ENCODE results near the gene ZSCAN2. TPM values are rescaled to one million over a fixed set of nuclear protein-coding genes. Genes with fewer than 3 reads are reported as not detected.
A peak's percentile ranks its signal among the peaks of the same experiment; 100 is the strongest.

Gene ZSCAN2
- total RNA-seq, 2 donors from 2014 or later, result 4.9 to 5.6 TPM

DNA sequence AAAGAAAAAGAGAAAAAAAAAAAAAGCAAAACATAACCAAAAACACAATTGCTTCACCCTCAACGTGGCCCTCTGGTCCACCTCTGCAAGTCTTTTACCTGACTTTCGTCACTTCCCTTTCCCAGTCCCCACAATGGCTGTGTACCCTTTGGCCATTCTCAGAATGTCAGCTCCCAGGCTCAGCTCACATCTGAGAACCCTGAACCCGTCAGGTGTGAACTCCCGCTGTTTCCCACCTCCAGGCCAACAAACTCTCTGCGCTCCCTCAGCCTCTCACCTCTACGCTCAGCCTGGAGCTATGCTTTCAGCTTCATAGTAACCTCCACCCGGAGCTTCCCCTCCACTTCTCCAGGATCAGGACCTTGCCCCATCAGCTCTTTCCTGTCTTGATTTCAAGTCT lies 23.6 kb downstream of the ZSCAN2 start:
- Histone ChIP-seq H3K27ac (no peak overlapping the region), H3K4me3 (no peak overlapping the region)

GRCh38 chr15:84625123-84625522 lies 24.3 kb downstream of the ZSCAN2 start:
- Histone ChIP-seq H3K4me3 (no peak overlapping the region), H3K27me3 (no peaks in the 10 kb centered on the region), H3K36me3 (peaks cover 21% of the 10 kb centered on the region), H3K4me1 (no peaks in the 10 kb centered on the region), H3K9me3 (peaks cover 4 to 20% of the 10 kb centered on the region in 2 donors), H3K27ac (no peak overlapping the region)
- no peak for TF ChIP-seq CTCF (IDR thresholded peaks at IDR 0.05)
- DNase-seq (ENCODE audit: low spot score), result no peak

More for the DNA sequence above, 23.6 kb downstream of the ZSCAN2 start:
- Histone ChIP-seq H3K36me3 (peaks cover 21% of the 10 kb centered on the region), H3K9me3 (peaks cover 4 to 22% of the 10 kb centered on the region in 2 donors), H3K27me3 (no peaks in the 10 kb centered on the region), H3K4me1 (no peaks in the 10 kb centered on the region)
- DNase-seq (ENCODE audit: low spot score), result no peak
- TF ChIP-seq CTCF (IDR thresholded peaks at IDR 0.05), result no peak

- peaks cover 0 to 19% of the 10 kb centered on the region in 2 donors for H3K4me1 ChIP-seq
- no peaks in the 10 kb centered on the region for H3K27me3 ChIP-seq
- TF ChIP-seq CTCF (IDR thresholded peaks at IDR 0.05), result no peak
- H3K27ac ChIP-seq, result no peak overlapping the region
- no peak for DNase-seq (ENCODE audit: low spot score)
- no peaks in the 10 kb centered on the region for H3K9me3 ChIP-seq
- no peaks in the 10 kb centered on the region for H3K36me3 ChIP-seq
- no peak overlapping the region for H3K4me3 ChIP-seq
Observed at GRCh38 chr15:84629033-84629432, 28.2 kb downstream of the ZSCAN2 start.

DNA sequence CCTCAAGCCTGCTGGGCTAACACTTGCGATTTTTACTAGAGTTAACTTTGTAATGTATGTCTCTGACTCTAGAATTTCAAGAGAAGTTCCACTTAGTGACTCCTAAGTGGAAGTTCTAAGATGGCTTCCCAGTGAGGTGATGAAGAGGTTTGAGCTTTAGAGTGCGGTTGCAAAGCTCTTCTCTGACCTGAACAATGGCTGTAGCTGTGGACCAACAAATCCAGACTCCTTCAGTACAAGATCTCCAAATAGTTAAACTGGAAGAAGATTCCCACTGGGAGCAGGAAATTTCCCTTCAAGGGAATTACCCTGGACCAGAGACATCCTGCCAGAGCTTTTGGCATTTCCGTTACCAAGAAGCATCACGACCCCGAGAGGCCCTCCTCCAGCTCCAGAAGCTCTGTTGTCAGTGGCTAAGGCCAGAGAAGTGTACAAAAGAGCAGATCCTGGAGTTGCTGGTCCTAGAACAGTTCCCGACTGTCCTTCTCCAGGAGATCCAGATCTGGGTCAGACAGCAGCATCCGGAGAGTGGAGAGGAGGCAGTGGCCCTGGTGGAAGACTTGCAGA lies 31.0 kb downstream of the ZSCAN2 start:
- no peak for DNase-seq (ENCODE audit: low spot score)
- Histone ChIP-seq H3K4me1 (peaks cover 0 to 28% of the 10 kb centered on the region in 2 donors), H3K36me3 (no peaks in the 10 kb centered on the region), H3K27me3 (no peaks in the 10 kb centered on the region), H3K4me3 (peak overlapping the region; percentile 57 to 64), H3K9me3 (no peaks in the 10 kb centered on the region), H3K27ac (peak overlapping the region; percentile 93 to 95)
- no peak for TF ChIP-seq CTCF (IDR thresholded peaks at IDR 0.05)

GRCh38 chr15:84633311-84634227 lies 32.8 kb downstream of the ZSCAN2 start:
- Histone ChIP-seq H3K27me3 (no peaks in the 10 kb centered on the region), H3K4me1 (peaks cover 0 to 28% of the 10 kb centered on the region in 2 donors), H3K36me3 (peaks cover 12% of the 10 kb centered on the region), H3K4me3 (peak overlapping the region; percentile 64 to 67), H3K9me3 (no peaks in the 10 kb centered on the region), H3K27ac (peak overlapping the region; percentile 93 to 95)
- no peak for TF ChIP-seq CTCF (IDR thresholded peaks at IDR 0.05)
- DNase-seq (ENCODE audit: low spot score), result peak; percentile 73

All from right atrium auricular region (tissue), 2 donors.